22Rv1 (cell line): Measurements from ENCODE around the gene JAKMIP1.
"Not testable (repeated sequence)": the region's sequence is repeated elsewhere in the genome, so short reads cannot be mapped to it uniquely, and the experiment has no call there.

Experiments
- H3K27ac ChIP-seq: fragments of 450-650 bp; 2 replicates; pipeline ENCODE4 v1.5.1; 2017
- ZFX ChIP-seq: fragments of 450-650 bp; IDR thresholded peaks from 2 replicates; pipeline ENCODE4 v1.6.1; 2017; ENCODE audit warnings: antibody characterized with exemption, borderline replicate concordance
- TF ChIP-seq, protein P1 (sequence below): fragments of 450-650 bp; IDR thresholded peaks from 2 replicates; pipeline ENCODE4 v1.5.1; 2017; ENCODE audit warnings: mild to moderate bottlenecking

Gene JAKMIP1

DNA sequence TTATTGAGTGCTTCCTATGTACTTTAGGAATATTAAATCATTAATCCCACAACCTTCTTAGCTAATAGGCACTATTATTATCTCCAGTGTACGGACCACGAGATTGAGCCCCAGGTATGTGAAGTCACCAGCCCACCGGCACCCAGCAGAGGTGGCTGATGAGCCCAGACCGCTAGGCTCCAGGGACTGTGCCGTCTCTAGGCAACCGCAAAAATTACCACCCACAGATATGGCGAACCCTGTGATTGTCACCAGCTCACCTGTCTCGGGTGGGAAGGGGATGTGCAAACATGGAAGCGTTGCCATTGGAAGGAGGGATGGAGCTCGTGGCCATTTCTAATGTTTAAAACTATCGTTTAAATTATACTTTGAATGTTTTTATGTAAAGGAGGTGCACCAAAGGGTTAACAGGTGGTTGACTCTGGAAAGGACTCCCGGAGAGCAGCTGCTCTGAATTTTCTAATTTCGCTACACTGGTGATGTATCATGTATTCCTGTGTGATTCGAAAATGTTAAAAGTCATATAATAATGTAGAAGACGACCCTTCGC lies 21.0 kb upstream of the JAKMIP1 start:
- no peak overlapping the region for H3K27ac ChIP-seq
- no peak for TF ChIP-seq ZFX
- TF ChIP-seq, protein P1, sequence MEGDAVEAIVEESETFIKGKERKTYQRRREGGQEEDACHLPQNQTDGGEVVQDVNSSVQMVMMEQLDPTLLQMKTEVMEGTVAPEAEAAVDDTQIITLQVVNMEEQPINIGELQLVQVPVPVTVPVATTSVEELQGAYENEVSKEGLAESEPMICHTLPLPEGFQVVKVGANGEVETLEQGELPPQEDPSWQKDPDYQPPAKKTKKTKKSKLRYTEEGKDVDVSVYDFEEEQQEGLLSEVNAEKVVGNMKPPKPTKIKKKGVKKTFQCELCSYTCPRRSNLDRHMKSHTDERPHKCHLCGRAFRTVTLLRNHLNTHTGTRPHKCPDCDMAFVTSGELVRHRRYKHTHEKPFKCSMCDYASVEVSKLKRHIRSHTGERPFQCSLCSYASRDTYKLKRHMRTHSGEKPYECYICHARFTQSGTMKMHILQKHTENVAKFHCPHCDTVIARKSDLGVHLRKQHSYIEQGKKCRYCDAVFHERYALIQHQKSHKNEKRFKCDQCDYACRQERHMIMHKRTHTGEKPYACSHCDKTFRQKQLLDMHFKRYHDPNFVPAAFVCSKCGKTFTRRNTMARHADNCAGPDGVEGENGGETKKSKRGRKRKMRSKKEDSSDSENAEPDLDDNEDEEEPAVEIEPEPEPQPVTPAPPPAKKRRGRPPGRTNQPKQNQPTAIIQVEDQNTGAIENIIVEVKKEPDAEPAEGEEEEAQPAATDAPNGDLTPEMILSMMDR, result no peak

DNA sequence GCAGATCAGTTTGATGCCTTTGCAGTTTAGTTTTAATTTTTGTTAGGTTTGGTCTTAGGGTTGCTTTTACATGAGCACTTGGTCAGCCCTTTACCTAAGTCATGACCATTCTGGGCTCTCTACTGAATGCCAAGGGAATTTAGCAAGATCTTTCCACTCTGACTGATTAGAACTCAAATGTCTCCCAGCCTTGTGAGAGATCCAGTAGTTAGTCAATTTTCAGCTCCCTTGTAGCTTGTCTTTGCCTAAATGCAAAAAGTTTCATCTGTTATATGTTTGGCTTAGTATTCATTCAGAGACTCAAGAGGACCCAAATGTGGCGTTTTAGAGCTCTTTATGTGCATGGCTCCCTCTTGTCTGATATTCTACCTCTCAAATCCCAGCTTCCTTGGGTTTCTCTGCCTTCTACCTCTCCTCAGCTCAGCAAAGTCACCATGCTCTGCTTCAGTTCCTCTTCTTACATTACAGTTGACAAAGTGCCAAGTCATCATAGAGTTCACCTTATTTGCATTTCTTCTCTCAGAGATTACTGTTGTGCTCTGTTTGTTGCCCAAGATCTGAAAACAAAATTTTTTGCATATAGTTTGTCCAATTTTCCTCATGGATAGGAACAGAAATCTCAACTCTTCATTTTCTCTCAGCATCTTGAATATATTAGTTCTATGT lies 17.5 kb upstream of the JAKMIP1 start:
- TF ChIP-seq ZFX, result no peak
- TF ChIP-seq, protein P1, result no peak
- no peak overlapping the region for H3K27ac ChIP-seq

DNA sequence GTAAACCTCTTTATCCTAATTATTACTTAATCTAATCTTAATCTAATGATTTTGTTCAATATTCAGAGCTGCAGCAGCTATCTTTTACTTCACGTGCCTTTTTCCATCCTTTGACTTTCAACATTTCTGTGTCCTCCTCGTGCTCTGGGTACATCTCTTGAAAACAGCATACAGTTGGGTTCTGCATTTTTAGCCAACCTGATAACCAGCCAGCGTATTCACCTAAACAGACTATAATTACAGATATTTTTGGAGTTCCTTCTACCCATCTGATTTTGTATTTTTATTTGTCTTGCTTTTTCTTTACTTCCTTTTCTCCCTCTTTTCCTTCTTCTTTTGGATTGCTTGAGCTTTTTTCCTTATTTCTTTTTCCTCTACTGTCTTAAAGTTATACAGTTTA lies 16.2 kb upstream of the JAKMIP1 start:
- H3K27ac ChIP-seq, result no peak overlapping the region
- TF ChIP-seq ZFX, result no peak
- TF ChIP-seq, protein P1, result no peak

DNA sequence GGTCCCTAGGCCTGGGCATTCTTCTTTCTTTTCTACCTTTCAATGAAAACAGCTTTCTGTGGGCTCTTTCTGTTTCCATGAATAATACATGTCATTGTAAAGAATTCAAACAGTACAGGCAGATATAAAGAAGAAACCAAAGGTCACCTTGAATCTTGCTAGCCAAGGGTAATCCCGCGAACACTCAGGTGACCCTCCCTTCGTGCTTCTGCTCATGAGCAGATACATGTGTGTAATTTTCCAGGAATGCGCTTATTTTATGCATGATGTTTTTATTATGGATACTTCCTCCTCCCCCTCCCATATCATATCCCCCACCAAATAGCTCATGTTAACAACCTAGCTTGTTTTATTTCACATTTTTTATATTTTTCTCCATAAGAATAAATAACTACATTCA lies 9.6 kb upstream of the JAKMIP1 start:
- TF ChIP-seq ZFX, result no peak
- TF ChIP-seq, protein P1, result no peak
- H3K27ac ChIP-seq, result no peak overlapping the region

DNA sequence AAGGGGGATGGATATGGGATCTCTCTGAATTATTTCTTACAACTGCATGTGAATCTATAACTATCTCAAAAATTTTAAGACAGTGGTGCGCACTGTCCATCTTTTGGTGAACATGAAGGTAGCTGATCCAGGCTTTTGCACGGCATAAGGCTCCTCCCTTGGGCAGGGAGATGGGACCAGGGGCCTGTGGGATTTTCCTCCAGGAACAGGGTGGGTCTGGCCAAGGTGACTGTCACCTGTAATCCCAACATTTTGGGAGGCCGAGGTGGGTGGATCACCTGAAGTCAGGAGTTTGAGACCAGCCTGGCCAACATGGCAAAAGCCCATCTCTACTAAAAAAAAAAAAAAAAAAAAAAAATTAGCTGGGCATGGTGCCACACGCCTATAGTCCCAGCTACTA lies 8.9 kb upstream of the JAKMIP1 start:
- not testable (repeated sequence) for H3K27ac ChIP-seq

DNA sequence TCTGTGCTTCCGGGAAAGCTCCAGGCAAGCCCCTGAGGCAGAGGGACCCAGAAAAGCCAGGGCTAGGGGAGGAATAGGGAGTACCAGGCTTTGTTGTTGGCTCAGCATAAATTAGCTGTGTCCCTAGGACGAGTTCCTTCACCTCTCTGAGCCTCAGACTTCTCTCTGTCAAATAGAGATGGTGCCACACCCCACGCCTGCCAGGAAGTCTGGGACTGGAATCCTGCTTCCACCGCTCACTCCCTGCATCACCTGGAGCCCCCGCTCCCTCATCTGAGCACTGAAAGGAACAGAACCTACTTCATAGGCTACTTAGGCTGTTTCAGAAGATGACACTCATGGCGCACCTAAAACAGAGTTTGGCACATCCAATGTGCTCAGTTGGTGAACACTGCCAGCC lies 8.1 kb upstream of the JAKMIP1 start:
- no peak overlapping the region for H3K27ac ChIP-seq
- TF ChIP-seq ZFX, result no peak
- TF ChIP-seq, protein P1, result no peak

DNA sequence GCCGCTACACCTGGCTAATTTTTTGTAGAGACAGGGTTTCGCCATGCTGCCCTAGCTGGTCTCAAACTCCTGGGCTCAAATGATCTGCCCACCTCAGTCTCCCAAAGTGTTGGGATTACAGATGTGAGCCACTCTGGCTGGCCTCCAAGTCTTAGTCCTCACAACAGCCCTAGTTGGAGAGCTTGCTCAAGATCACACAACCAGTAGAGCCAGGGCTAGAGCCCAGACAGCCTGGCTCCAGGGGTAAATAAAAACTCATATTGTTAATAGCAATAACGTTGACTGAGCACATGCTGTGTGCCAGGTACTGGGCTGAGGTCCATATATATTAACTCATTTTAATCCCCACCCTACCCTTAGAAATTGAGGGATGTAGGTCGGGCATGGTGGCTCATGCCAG lies 7.3 kb upstream of the JAKMIP1 start:
- TF ChIP-seq, protein P1, result no peak
- TF ChIP-seq ZFX, result no peak
- H3K27ac ChIP-seq, result no peak overlapping the region

DNA sequence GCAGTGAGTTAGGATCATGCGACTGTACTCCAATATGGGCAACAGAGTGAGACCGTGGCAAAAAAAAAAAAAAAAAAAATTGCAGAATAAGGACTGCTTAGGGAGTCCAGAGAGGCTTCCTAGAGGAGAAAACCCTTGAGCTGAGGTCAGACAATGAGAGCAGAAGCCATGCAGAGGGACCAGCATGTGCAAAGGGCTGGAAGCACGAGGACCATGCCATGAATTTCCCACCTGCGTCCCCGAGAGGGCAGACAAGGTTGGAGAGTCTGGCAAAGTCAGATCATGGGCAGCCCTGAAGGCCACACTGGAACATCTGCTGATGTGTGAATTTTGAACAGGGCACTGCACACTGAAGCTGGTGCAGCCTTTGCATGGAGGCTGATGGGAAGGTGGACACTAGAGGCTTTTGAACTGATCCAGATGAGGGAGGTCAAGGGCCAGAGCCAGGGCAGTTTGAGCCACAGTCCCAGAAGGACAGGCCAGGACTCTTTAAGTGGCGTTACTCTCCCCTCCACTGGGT lies 6.5 kb upstream of the JAKMIP1 start:
- no peak for TF ChIP-seq ZFX
- TF ChIP-seq, protein P1, result no peak
- no peak overlapping the region for H3K27ac ChIP-seq
